HG03575 (cell line): ENCODE measurements around the gene NUP54.

Source experiments
- ATAC-seq: cut with Tn5 transposase; IDR thresholded peaks from one replicate; pipeline ENCODE4 v1.9.1; 2021; ENCODE audit not compliant: unreplicated experiment, insufficient number of reproducible peaks, low FRiP score; ENCODE audit errors: extremely low read depth

The NUP54 gene

GRCh38 chr4:76148142-76148865 is at the start of gene NUP54:
TSS of gene NUP54 (minus strand) at chr4:76148397. CDS start at chr4:76148374, 23 bp downstream.
- peak; percentile 96 for ATAC-seq

DNA sequence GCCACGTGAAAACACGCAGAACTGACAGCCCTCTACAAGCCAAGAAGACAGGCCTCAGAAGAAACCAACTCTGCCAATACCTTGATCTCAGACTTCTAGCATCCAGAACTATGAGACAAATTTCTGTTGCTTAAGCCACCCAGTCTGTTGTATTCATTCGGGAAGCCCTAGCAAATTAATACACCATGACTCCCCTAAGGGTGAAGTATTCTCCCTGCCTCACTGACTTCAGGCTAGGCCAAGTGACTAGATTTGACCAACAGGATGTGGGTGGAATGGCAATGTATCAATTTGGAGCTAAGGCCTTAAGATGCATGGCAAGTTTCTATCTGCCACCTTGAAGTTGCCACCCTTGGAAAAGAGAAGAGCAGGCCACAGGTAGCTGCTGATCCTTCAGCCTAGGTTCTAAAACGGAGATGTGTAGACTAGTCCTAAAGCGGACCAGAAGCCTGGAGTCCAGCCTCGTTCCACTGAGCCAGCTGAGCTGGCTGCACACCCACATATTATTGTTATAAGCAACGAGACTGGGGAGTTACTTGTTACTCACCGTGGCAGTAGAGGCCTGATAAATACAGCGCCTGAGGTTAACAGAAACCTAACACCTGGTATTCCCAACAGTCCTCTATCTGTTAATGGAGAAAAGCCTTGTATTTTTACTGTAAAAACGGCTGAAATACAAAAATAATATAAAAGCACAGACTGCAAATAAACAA is 49.0 kb upstream of the NUP54 start:
- no peak for ATAC-seq

DNA sequence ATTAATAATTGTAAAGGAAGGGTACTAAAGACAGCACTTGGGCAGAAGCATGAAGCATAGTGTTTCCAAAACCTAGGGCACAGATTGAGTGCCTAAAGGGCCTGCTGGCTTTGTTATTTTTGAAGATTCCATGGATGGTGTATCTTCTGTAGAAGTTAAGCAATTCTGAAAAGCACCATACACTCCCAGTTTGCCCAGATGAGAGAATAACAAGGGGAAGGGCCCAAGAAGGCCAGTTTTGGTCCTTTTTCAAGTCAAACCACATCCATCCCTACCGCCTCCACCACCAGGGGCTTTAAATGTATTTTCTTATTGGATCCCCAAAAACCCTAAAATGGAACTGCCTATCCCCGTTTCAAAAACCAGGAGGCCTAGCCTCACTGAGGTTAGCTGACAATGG is 48.2 kb upstream of the NUP54 start:
- no peak for ATAC-seq

- ATAC-seq = no peak
Observed at GRCh38 chr4:76195326-76195725, 47.1 kb upstream of the NUP54 start.

- ATAC-seq = no peak
Observed at GRCh38 chr4:76194325-76194724, 46.1 kb upstream of the NUP54 start.

- ATAC-seq = no peak
Observed at GRCh38 chr4:76192236-76192635, 44.0 kb upstream of the NUP54 start.

DNA sequence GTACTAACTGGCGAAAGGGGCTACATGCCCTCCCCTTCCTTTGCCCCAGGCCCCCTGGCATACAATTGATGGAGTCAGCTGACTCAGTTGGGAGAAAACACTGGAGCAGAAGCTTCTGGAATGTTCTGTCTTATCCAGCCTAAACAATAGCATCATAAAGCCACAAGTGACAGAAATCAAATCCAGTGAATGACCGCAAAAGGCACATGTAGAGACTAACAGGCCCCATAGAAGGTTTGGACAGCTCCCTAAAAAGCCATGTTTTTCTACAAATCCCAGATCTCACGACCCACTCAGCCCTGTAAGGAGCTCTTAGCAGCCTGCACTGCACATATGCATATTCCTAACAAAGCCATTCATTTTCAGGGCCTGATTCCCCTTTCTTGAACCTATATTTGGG is 40.4 kb upstream of the NUP54 start:
- no peak for ATAC-seq

DNA sequence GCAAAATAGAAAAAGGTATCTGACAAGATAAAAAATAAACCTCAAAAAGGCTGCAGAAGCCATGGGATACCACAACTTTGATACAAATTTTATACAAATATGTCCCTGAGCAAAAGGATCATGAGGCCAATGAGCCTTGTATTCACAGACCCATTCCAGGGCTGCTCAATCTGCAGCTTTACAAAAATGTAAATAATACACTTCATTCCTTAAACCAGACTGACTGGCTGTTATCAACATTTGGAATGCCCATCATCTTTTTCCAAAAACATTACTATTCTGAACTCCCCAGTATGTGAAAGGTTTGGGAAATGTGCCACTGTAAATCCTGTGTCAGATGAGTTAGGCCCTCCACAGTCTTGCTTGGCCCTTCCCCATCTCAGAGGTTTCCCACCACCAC is 40.0 kb upstream of the NUP54 start:
- ATAC-seq = no peak

DNA sequence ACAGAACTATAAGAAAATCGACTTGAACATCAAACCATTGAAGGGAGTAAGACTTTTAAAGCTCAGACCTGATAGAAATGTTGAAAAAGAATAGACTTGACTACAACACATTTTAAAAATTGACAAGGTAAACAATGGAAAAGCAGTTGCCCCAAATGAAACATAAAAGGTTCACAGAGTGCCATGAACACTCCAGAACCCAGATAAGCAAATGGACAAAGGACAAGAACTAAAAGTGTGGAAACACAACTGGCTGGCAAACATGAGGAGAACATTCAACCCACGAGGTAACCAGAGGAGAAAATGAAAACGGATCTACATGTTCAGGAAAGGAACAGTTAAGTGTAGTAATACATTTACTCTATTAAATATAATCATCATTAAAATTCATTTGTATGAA is 39.0 kb upstream of the NUP54 start:
- ATAC-seq = no peak

DNA sequence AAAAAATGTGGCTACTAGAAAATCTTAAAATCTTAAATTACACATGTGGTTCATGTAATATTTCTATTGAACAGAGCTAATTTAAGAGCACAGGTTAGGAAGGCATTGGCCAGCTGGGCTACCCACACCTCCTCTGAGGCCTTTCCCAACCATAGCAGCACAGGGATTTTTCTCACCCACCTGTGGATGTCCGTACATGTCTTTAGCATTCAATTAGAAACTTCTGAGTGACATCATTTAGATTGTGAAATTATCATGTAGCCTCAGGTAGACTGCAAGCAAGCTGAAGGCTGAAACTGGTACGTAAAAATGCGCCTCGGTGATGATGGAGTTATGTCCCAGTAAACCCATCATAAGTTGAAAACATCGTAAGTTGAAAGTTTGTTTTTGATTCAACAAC is 34.3 kb upstream of the NUP54 start:
- no peak for ATAC-seq

DNA sequence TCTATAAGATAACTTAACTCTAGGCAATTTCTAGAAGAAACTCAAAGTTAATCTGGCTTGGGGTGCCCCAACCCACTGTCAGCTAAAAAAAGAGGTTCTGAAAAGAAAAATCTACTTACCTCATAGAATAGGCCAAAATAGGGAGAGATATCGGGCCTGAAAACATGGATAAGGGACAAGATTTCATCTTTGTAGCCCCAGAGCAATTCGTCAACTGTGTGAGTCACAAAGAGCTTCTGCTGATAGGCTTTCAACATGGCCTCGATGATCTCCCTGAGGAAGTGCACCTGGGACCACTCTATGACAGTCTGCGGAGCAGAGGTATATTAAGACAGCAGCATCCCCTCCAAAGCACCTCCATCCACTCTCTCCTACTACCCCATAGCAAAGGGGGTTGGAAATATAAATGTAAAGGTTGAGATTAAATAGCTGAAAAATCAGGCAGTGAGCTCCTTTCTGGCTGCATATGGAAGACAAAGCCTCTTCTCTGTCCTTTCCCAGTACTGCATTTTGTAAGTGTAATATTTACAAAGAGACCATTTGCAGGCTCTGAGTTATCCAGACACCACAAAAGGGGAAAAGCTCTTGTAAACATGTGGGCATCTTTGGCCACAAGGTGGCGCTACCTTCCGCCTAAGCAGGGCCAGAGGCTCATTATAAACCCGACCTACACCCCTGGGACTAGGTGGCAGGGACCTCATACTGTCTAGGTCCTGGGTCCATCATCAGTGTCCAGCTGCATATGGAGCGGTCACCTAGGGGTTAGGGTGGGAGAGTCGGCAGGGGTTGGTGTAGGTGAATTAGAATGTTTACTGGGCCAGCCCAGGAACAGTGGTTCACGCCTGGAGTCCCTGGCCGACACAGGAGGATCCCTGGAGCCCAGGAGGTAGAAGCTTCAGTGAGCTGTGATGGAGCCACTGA is 31.5 kb upstream of the NUP54 start:
- no peak for ATAC-seq

DNA sequence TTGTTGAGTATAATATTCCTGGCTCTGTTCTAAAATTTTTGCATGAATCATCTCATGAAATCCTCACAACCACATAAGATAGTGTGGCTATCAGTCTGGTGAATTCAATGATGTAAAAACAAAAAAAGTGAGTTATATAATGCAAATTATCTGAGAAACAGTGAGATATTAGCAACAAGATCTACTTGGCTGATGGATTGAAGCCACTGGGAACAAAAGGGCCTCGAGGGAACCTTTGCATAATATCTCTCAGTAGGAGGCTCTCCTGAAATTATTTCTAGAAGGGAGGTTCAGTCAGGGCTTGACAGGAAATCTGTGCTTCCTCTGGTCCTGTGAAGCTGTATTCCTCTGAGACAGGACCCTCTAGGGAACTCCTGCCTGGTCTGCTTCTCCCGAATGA is 30.1 kb upstream of the NUP54 start:
- no peak for ATAC-seq

DNA sequence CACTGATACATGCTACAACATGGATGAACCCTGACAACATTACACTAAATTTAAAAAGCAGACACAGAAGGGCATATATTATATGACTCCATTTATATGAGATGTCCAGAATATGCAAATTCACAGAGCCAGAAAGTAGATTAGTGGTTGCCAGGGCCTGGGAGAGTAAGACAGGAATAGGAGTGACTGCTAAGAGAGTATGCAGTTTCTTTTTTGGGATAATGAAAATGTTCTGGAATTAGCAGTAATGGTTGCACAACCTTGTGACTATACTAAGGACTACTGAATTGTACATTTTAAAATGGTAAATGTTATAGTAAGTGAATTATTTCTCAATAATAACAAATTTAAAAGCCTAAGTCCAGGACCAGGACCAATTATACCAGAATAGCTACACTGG is 29.5 kb upstream of the NUP54 start:
- ATAC-seq = no peak

DNA sequence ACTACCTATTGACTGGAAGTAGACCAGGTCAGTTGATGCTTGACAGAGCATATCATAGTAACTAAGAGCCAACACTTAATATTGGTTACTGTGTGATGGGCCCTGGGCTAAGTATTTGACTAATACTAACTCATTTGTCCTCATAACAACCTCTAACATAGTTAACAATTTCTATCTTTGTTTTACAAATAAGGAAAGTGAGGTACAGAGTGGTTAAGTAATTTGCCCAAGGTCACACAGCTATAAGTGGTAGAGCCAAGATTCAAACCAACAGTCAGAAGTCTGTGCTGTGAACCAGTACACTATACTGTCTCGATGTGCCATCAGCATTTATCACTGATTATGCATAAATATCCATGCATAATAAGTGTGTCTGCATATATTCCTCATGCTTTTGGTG is 27.1 kb upstream of the NUP54 start:
- ATAC-seq = no peak

GRCh38 chr4:76174216-76174615 is 26.0 kb upstream of the NUP54 start:
- ATAC-seq = no peak

DNA sequence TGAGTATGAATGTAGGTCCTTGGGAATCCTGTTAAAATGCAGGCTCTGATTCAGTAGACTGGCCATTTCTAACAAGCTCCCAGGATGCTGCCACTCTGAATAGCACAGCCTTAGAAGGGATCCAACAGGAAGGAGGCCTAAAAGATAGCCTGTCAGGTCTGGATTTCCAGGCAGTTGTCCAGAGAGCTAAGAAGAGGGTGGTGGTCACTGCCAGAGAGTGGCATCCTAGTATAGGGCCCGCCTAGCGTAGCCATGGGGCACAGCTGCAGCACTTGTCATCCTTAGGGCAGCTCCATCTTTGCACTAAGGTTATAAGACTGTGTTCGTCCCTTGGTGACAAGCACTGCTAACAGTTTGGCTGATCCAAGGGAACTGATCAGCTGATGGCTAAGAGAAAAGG is 20.5 kb upstream of the NUP54 start:
- no peak for ATAC-seq

DNA sequence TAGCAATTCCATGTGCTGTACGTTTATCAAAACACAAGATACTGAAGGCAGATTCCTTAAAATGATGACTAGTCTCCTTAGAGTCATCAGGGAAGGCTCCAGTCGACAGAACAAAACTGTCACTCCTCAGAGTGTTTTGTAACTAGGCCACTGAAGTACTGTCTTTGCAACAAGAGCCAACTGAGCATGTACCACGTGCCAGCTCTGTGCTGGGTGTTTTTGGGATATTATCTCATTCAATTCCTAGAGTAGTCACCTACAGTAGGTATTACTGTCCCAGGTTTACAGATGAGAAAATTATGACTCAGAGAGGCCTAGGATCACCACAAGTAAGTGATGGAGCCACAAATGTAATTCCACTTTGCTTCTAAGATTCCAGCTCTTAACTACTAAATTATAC is 18.3 kb upstream of the NUP54 start:
- ATAC-seq = no peak

DNA sequence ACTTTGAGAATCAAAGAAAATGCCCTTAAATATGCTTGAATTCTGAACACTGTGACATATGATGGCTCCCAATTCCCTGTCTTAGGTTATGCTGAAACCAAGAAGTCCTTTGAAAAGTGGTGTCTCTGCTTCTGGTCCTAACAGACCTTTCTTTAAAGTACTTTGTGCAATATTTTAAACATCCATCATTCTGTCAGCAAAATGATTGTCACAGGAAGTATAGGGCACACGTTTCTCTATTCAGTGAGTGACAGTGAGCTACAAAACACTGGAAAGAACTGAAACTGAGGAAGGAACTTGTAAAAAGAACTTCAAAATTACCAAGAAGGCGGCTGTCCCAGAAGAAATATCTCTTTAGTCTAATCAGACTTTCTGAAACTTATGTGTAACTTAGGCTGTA is 12.2 kb upstream of the NUP54 start:
- no peak for ATAC-seq

DNA sequence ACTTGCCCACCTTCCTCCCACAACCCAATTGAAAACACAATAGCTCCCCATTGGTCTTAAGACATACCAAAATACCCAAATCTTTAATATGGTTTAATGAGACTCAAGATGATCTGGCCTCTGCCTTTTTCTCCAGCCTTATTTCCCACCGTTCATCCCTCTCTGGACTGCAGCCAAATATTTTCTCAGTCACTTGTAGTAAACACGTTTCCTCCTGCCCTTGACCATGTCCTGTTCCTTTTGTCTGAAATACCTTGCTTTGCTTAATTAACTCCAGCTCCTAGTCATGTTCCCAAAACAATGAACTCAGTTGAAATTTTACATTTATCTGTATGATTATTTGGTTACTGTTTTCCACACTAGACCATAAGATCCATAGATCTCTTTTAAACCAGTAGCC is 8.4 kb upstream of the NUP54 start:
- no peak for ATAC-seq

GRCh38 chr4:76155979-76156378 is 7.8 kb upstream of the NUP54 start:
- ATAC-seq = no peak
